ENCODE measurements around the gene LAMB3. TPM values are rescaled to one million over a fixed set of nuclear protein-coding genes. Genes with fewer than 3 reads are reported as not detected.

LAMB3 gene
- total RNA-seq, 6 donors from 2014 or later: 26.2 to 146 (median 79.6) TPM

- peaks cover 0 to 9% (median 1%) of the 10 kb centered on the region in 4 donors for H3K36me3 ChIP-seq
- H3K9me3 ChIP-seq: no peaks in the 10 kb centered on the region
- no peak overlapping the region for H3K27ac ChIP-seq
- ATAC-seq (ENCODE audit: low FRiP score in 2 of 2) (no peak), DNase-seq (no peak)
- no peak overlapping the region for H3K4me3 ChIP-seq
- TF ChIP-seq EP300 (IDR thresholded peaks at IDR 0.05) (no peak), CTCF (IDR thresholded peaks at IDR 0.05) (no peak), POLR2A (IDR thresholded peaks at IDR 0.05) (no peak), POLR2AphosphoS5 (IDR thresholded peaks at IDR 0.05) (no peak)
- no peaks in the 10 kb centered on the region for H3K27me3 ChIP-seq
- peaks cover 12 to 21% (median 19%) of the 10 kb centered on the region in 4 donors for H3K4me1 ChIP-seq
- WGBS, 2 donors: 96% methylated on average over 8 to 11 of the region's 11 CpGs
These were observed 22.4 kb downstream of the LAMB3 start for GRCh38 chr1:209629621-209630382.

- DNase-seq (no peak), ATAC-seq (ENCODE audit: low FRiP score in 2 of 2) (no peak)
- Histone ChIP-seq H3K36me3 (peaks cover 0 to 9% (median 1%) of the 10 kb centered on the region in 4 donors), H3K9me3 (no peaks in the 10 kb centered on the region), H3K4me1 (peaks cover 12 to 21% (median 19%) of the 10 kb centered on the region in 4 donors), H3K27me3 (no peaks in the 10 kb centered on the region), H3K4me3 (no peak overlapping the region), H3K27ac (no peak overlapping the region)
- 81 to 88% methylated on average over 7 of the region's 7 CpGs for WGBS, 2 donors
- TF ChIP-seq POLR2AphosphoS5 (IDR thresholded peaks at IDR 0.05): no peak
- TF ChIP-seq CTCF (IDR thresholded peaks at IDR 0.05): no peak
- TF ChIP-seq EP300 (IDR thresholded peaks at IDR 0.05): no peak
- TF ChIP-seq POLR2A (IDR thresholded peaks at IDR 0.05): no peak
These were observed 23.5 kb downstream of the LAMB3 start for GRCh38 chr1:209628618-209629299.

DNA sequence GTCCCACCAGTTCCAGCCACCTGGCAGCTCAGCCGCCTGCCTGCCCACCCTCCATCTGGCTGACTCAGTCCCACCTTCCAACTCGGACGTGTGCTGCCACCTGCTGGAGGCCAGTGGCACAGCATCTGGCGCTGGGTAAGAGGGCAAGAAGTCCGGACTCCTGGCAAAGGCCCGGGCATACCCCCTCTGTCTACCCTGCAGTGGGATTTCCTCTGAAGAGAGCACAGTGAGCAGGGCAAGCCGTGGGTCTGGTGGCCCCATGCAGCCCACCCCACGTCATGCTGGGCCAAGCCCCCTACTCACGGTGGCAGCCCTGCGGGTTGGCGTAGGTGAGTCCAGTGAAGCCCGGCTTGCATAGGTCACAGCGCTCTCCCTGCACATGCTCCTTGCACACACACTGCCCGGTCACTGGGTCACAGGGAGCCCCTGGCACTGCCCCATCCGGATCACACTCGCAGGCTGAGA lies 24.5 kb downstream of the LAMB3 start:
- Histone ChIP-seq H3K4me1 (peaks cover 12 to 21% (median 19%) of the 10 kb centered on the region in 4 donors), H3K36me3 (peaks cover 0 to 11% (median 5%) of the 10 kb centered on the region in 4 donors), H3K27me3 (no peaks in the 10 kb centered on the region), H3K9me3 (no peaks in the 10 kb centered on the region), H3K4me3 (no peak overlapping the region), H3K27ac (peak overlapping the region in 1 of 4 donors; percentile 42)
- peak; percentile 68 to 86 for ATAC-seq (ENCODE audit: low FRiP score in 2 of 2)
- peak; percentile 63 to 93 for DNase-seq
- TF ChIP-seq POLR2A (IDR thresholded peaks at IDR 0.05) (no peak), CTCF (IDR thresholded peaks at IDR 0.05) (peak; percentile 87 to 94 (median 90)), POLR2AphosphoS5 (IDR thresholded peaks at IDR 0.05) (peak in 1 of 2 donors; percentile 7)
- 28 to 50% methylated on average over 8 to 15 of the region's 16 CpGs for WGBS, 2 donors

DNA sequence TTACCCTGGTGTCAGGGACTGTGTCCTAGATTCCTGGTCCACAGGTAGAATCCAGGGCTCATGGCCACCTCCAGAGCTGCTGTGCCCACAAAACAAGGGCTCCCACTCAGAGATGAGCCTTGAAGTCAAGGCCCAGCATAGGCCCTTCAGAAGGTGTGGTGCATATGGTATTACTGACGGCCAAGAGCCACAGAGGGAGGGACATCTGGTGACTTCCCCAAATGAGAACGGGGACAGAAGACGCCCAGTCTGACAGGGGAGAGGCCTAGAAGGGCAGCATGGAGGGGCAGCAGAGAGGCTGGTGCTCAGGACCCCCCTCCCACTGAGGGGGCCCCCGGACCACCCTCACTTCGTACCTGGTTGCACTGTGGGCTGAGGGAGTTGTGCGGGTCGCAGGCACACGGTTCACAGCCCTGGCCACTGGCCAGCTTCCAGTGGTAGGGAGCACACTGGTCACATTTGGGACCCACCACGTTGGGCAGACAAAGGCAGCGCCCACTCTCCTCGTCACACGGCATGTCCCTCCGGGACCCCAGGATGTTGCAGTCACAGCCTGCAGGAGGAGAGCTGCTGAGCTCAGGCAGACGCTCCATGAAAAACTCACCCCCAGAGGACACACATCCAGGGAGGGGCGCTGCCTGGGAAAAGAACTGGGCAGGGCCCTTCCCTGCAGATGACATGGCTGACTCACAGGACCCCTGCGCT lies 25.0 kb downstream of the LAMB3 start:
- WGBS, 2 donors: 59 to 66% methylated on average over 7 to 16 of the region's 16 CpGs
- Histone ChIP-seq H3K4me3 (no peak overlapping the region), H3K9me3 (no peaks in the 10 kb centered on the region), H3K27me3 (no peaks in the 10 kb centered on the region), H3K36me3 (peaks cover 0 to 16% (median 8%) of the 10 kb centered on the region in 4 donors), H3K27ac (peak overlapping the region in 1 of 4 donors; percentile 42), H3K4me1 (peaks cover 12 to 21% (median 19%) of the 10 kb centered on the region in 4 donors)
- peak in 1 of 2 donors; percentile 53 for DNase-seq
- TF ChIP-seq EP300 (IDR thresholded peaks at IDR 0.05) (no peak), CTCF (IDR thresholded peaks at IDR 0.05) (no peak)
- peak; percentile 31 to 63 for ATAC-seq (ENCODE audit: low FRiP score in 2 of 2)

Measured in upper lobe of left lung (tissue), 6 donors.